ENCODE results near the gene ALX4. TPM values are rescaled to one million over a fixed set of nuclear protein-coding genes. Genes with fewer than 3 reads are reported as not detected.

Gene ALX4
- total and polyA plus RNA-seq, 9 of the 15 experiments (the other 6 are each of a cell fraction or from before 2014, with no cell fraction given), result 0.07 to 1.2 (median 0.33) TPM

DNA sequence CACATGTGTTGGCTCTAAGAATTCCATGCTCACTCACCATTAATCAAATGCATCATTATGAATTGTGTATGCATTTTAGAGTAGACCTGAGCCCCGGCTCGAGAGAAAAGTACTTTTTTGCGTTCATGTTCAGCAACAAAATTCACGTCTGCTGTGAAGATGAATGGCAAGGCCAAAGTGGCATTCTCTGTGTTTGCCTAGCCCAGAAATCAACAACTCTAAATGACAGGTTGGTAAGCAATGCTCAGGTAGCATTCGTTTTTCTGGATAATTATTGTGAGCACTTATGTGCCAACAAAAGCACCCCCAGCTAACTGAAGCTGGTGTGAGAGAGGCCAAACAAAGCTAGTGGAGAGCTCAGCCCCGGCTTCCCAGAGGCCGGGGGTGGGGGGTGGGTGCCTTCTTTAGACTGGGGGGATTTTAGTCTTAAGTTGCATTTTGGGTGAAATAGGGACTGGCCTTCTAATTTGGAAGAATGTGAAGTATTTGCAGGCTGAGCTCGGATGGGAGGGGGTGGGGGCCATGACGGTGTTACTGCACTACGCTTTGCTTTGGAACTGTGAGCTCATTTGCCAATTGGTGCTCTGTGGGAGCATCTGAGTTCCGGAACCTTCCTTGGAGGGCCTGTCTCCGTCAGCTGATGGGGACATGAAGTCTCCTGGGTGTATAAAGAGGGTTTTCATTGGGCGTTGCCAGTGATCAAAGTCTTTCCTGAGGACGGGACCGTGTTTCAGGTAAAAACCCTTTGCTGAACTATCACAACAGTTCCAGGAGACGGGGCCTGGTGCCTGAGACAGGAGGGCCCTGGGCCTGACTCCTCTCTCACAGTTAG lies 29.0 kb upstream of the ALX4 start (continued):
- TF ChIP-seq, protein P1, sequence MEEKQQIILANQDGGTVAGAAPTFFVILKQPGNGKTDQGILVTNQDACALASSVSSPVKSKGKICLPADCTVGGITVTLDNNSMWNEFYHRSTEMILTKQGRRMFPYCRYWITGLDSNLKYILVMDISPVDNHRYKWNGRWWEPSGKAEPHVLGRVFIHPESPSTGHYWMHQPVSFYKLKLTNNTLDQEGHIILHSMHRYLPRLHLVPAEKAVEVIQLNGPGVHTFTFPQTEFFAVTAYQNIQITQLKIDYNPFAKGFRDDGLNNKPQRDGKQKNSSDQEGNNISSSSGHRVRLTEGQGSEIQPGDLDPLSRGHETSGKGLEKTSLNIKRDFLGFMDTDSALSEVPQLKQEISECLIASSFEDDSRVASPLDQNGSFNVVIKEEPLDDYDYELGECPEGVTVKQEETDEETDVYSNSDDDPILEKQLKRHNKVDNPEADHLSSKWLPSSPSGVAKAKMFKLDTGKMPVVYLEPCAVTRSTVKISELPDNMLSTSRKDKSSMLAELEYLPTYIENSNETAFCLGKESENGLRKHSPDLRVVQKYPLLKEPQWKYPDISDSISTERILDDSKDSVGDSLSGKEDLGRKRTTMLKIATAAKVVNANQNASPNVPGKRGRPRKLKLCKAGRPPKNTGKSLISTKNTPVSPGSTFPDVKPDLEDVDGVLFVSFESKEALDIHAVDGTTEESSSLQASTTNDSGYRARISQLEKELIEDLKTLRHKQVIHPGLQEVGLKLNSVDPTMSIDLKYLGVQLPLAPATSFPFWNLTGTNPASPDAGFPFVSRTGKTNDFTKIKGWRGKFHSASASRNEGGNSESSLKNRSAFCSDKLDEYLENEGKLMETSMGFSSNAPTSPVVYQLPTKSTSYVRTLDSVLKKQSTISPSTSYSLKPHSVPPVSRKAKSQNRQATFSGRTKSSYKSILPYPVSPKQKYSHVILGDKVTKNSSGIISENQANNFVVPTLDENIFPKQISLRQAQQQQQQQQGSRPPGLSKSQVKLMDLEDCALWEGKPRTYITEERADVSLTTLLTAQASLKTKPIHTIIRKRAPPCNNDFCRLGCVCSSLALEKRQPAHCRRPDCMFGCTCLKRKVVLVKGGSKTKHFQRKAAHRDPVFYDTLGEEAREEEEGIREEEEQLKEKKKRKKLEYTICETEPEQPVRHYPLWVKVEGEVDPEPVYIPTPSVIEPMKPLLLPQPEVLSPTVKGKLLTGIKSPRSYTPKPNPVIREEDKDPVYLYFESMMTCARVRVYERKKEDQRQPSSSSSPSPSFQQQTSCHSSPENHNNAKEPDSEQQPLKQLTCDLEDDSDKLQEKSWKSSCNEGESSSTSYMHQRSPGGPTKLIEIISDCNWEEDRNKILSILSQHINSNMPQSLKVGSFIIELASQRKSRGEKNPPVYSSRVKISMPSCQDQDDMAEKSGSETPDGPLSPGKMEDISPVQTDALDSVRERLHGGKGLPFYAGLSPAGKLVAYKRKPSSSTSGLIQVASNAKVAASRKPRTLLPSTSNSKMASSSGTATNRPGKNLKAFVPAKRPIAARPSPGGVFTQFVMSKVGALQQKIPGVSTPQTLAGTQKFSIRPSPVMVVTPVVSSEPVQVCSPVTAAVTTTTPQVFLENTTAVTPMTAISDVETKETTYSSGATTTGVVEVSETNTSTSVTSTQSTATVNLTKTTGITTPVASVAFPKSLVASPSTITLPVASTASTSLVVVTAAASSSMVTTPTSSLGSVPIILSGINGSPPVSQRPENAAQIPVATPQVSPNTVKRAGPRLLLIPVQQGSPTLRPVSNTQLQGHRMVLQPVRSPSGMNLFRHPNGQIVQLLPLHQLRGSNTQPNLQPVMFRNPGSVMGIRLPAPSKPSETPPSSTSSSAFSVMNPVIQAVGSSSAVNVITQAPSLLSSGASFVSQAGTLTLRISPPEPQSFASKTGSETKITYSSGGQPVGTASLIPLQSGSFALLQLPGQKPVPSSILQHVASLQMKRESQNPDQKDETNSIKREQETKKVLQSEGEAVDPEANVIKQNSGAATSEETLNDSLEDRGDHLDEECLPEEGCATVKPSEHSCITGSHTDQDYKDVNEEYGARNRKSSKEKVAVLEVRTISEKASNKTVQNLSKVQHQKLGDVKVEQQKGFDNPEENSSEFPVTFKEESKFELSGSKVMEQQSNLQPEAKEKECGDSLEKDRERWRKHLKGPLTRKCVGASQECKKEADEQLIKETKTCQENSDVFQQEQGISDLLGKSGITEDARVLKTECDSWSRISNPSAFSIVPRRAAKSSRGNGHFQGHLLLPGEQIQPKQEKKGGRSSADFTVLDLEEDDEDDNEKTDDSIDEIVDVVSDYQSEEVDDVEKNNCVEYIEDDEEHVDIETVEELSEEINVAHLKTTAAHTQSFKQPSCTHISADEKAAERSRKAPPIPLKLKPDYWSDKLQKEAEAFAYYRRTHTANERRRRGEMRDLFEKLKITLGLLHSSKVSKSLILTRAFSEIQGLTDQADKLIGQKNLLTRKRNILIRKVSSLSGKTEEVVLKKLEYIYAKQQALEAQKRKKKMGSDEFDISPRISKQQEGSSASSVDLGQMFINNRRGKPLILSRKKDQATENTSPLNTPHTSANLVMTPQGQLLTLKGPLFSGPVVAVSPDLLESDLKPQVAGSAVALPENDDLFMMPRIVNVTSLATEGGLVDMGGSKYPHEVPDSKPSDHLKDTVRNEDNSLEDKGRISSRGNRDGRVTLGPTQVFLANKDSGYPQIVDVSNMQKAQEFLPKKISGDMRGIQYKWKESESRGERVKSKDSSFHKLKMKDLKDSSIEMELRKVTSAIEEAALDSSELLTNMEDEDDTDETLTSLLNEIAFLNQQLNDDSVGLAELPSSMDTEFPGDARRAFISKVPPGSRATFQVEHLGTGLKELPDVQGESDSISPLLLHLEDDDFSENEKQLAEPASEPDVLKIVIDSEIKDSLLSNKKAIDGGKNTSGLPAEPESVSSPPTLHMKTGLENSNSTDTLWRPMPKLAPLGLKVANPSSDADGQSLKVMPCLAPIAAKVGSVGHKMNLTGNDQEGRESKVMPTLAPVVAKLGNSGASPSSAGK (IDR thresholded peaks at IDR 0.05), result peak; percentile 31; the same call in 1 of the 2 replicates
